Subcutaneous adipose tissue (tissue), 4 donors: ENCODE measurements around the gene TBX2. TPM values are rescaled to one million over a fixed set of nuclear protein-coding genes. Genes with fewer than 3 reads are reported as not detected.

ENCODE experiments used
- total RNA-seq, 4 donors: library from RNA; depleted of rRNA; stranded (reverse); fragments of >200 nt; gene quantifications; one replicate each; pipeline ENCODE4 v1.1.0, GENCODE V29; 2016
- TF ChIP-seq, protein P1 (sequence below): fragments of 450-650 bp; IDR thresholded peaks from one replicate; pipeline ENCODE4 v1.5.1; 2016; ENCODE audit warnings: low read depth, mild to moderate bottlenecking, control low read depth, antibody characterized with exemption, moderate library complexity

The TBX2 gene
- total RNA-seq, 4 donors from 2014 or later, result 2.5 to 16.2 (median 4.1) TPM

DNA sequence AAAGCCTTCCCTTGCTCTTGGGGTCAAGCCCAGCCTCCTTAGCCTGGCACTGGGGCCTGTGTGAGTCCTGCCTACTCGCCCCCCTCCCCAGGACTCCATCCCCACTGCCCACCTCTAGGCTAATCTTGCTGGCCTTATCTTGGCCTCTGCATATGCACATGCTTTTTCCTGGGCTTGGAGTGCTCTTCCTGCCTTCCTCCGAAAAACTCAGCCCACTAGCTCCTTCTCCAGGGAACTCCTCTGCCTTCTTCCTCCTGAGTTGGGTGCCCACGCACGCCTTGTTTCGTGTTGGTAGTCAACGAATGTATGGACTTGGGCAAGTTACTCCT, 16.5 kb downstream of the TBX2 start:
- TF ChIP-seq, protein P1, sequence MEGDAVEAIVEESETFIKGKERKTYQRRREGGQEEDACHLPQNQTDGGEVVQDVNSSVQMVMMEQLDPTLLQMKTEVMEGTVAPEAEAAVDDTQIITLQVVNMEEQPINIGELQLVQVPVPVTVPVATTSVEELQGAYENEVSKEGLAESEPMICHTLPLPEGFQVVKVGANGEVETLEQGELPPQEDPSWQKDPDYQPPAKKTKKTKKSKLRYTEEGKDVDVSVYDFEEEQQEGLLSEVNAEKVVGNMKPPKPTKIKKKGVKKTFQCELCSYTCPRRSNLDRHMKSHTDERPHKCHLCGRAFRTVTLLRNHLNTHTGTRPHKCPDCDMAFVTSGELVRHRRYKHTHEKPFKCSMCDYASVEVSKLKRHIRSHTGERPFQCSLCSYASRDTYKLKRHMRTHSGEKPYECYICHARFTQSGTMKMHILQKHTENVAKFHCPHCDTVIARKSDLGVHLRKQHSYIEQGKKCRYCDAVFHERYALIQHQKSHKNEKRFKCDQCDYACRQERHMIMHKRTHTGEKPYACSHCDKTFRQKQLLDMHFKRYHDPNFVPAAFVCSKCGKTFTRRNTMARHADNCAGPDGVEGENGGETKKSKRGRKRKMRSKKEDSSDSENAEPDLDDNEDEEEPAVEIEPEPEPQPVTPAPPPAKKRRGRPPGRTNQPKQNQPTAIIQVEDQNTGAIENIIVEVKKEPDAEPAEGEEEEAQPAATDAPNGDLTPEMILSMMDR, result no peak

DNA sequence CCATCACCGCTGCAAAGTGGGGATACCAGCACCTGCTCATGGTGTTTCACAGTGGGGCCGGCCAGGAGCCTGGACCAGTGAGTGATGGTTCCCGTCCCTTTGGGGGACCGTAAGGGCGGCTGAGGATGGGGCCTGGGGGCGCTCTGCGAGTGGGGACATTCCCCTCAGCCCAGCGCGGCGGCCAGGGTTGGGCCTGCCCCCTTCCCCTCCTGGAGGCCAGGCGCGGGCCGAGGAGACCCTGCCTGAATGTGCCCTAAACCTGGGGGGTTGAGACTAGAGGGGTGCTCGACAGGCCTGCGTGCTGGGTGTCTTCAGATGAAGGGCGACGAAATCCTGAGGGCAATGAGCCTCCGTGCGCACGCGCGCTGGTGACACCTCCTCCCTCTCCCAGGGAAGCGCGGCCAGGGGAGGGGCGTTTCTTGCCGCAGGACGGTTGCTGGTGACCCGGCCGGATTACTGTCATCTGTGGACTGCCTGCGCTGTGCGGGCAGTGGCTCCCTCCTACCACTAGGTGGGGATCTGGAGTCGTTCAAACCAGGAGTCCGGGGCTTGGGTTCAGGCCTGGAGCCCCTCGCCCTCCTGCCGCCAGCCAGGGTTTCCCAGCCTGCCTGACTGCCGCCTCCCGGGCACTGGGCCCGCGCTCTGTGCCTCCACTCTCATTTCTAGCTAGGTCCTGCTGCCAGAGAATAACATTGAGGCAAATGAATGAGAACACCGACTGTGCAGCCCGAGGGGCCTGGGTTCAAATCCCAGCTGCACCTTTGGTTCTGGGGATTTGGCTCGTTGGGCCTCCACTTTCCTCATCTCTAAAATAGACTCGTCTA, 17.1 kb downstream of the TBX2 start:
- TF ChIP-seq, protein P1, result no peak

DNA sequence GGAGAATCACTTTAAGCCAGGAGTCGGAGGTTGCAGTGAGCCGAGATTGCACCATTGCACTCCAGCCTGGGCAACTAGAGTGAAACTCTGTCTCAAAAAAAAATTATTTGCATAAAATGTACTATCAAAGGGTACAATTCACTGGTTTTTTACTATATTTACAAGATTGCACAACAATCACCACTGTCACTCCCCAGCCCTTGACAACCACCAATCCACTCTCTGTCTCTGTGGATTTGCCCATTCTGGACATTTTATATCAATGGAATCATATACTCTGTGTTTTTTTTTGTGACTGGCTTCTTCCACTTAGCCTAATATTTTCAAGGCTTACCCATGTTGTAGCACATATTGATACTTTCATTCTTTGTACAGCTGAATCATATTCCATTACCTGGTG, 18.8 kb downstream of the TBX2 start:
- TF ChIP-seq, protein P1, result no peak

DNA sequence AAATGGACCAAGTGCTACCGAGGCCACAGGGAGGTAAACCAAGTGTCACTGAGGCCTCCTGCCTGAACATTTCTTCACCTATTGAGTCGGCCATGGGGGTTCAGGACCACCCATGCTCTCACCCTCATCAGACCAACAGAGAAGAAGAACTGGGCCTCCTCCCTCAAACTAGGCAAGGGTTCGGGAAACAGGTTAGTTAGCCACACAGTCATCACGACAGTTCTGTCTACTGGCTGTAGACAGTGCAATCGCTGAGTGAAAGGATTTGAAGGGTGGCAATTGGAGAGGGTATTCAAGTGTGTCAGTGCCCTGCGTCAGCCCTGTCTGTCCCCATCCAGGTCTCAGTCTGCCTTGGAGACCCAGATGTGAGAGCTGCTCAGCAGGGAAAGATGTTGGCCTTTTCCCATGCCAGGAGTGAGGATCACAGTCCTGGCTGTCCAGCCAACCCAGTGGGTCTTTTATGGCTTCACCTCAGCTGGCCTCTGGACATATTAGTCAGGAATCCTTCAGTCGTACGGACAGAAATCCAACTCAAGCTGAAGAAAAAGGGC, 19.9 kb downstream of the TBX2 start:
- TF ChIP-seq, protein P1, result no peak

DNA sequence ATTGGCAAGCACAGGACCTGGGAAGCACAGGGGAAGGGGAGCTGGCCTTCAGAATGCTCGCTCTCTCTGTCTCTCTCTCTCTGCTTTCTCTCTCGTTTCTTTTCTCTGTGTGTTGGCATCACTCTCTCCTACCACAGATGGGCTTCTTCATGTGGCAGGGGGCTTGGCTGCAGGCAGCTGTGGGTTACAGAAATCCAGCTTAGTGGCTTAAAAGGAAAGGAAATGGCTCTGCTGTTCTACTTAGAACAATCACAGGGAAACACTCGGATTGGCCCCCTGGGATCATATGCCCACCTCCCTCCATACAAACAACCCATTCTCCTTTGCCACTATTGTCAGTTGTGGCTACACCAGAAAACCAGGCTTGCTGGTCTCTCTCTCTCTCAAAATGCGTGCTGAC, 20.4 kb downstream of the TBX2 start:
- TF ChIP-seq, protein P1, result no peak

DNA sequence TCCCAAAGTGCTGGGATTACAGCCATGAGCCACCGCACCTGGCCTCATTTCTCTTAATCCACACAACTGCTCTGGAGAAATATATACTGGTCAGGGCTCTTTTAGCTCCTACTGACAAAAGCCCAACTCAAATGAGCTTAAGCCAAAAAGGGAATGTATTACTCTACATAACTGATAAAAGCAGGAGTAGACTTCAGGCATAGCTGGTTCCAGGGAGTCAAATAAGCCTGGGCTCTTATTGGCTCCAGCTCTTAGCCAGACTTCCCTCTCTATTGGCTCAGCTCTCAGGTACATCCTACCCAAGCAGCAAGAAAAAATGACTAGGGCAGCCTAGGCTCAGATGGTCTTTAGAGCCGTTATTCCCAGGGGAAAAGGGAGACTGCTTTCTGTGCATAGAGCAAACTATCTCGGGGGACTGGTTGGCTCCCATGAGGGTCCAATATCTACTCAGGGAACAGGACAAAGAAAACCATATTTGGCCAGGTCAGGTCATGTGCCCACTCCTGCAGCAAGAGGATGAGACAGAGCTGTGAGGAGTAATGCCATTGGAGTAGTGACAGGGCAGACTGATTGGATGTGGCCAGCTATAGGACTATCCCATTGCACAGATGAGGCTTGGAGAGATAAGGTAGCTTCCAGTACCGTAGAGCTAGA, 21.2 kb downstream of the TBX2 start:
- TF ChIP-seq, protein P1, result no peak

DNA sequence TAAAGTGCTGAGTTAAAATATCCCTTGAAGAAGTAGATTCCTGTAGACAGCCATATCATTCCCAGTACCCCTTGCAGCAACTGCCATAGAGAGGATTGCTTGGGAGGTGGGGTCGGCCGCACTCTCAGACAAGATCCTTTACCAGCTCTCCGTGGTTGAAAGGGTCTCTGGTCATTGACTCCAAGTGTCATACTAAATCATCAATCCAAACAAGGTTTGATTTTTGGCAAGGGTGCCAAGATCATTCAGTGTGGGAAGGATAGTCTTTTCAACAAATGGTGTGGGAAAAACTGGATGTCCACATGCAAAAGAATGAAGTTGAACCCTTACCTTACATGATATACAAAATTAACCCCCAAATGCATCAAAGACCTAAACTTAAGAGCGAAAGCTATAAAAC, 21.8 kb downstream of the TBX2 start:
- TF ChIP-seq, protein P1, result no peak
